Esophagus muscularis mucosa (tissue), 4 donors: ENCODE measurements around the gene SLC4A11. TPM values are rescaled to one million over a fixed set of nuclear protein-coding genes. Genes with fewer than 3 reads are reported as not detected.

Experiments used
- DNase-seq: peaks from one replicate; pipeline ENCODE4 v3.0.0-alpha.2; 2017; ENCODE audit errors: extremely low spot score
- H3K27ac ChIP-seq, 4 donors: fragments of 200-600 bp; sonication (generic); replicated peaks in 1 of 4; 1 replicate in 3 of 4; 2 replicates in 1 of 4; pipeline ENCODE4 v1.5.1; 2016 to 2019; ENCODE audit warnings: mild to moderate bottlenecking in 1 of 4
- H3K27me3 ChIP-seq, 4 donors: fragments of 200-600 bp; sonication (generic); one replicate each; pipeline versions ENCODE4 v1.5.1 to v1.6.0; 2016 to 2019
- H3K36me3 ChIP-seq, 4 donors: fragments of 200-600 bp; sonication (generic); one replicate each; pipeline ENCODE4 v1.5.1; 2016 to 2019
- H3K4me1 ChIP-seq, 4 donors: fragments of 200-600 bp; sonication (generic); one replicate each; pipeline ENCODE4 v1.5.1; 2016 to 2019
- H3K4me3 ChIP-seq, 4 donors: fragments of 200-600 bp; sonication (generic); 1 replicate in 2 of 4; 2 replicates in 2 of 4; pipeline ENCODE4 v1.5.1; 2016 to 2019; ENCODE audit warnings: mild to moderate bottlenecking in 4 of 4, moderate library complexity in 1 of 4
- H3K9me3 ChIP-seq, 4 donors: fragments of 200-600 bp; sonication (generic); 1 replicate in 3 of 4; 2 replicates in 1 of 4; pipeline ENCODE4 v1.5.1; 2016 to 2019
- CTCF ChIP-seq, 3 experiments: fragments of 200-600 bp in 2 of 3; fragments of 450-650 bp in 1 of 3; sonication (generic) in 2 of 3; IDR thresholded peaks; one replicate each; pipeline ENCODE4 v1.5.1; 2017 to 2019; ENCODE audit warnings: antibody characterized with exemption in 3 of 3, mild to moderate bottlenecking in 2 of 3, moderate library complexity in 1 of 3
- EP300 ChIP-seq: sonication (generic); formaldehyde crosslinking; IDR thresholded peaks from one replicate; pipeline ENCODE4 v1.6.1; 2017; ENCODE audit warnings: antibody characterized with exemption
- POLR2A ChIP-seq: fragments of 450-650 bp; IDR thresholded peaks from one replicate; pipeline ENCODE4 v1.6.1; 2017; ENCODE audit warnings: antibody characterized with exemption, moderate library complexity, mild to moderate bottlenecking, low read depth
- POLR2AphosphoS5 ChIP-seq, 2 donors: sonication (generic); formaldehyde crosslinking; IDR thresholded peaks; one replicate each; pipeline ENCODE4 v1.6.1; 2017; ENCODE audit warnings: antibody characterized with exemption in 2 of 2
- WGBS: methylation state at CpG from one replicate; pipeline ENCODE4 v1.1.5; 2018; 5-methylcytosine and 5-hydroxymethylcytosine counted together
- intact Hi-C: fragments of 100-400 bp; cut with DNase I; formaldehyde crosslinking; loops from one replicate; pipeline ENCODE4 v1.15.1; 2023
- total RNA-seq, 4 donors: library from RNA; depleted of rRNA; stranded (reverse); fragments of >200 nt; gene quantifications; one replicate each; pipeline versions ENCODE4 v1.1.0 to v1.2.1, GENCODE V29; 2016

Gene SLC4A11
- total RNA-seq, 4 donors from 2014 or later: 0.11 to 0.32 TPM; not detected in 2

- 92% methylated on average over 14 of the region's 15 CpGs for WGBS
- Histone ChIP-seq H3K36me3 (peaks cover 0 to 6% (median 1%) of the 10 kb centered on the region in 4 donors), H3K9me3 (no peaks in the 10 kb centered on the region), H3K4me1 (no peaks in the 10 kb centered on the region), H3K27ac (no peak overlapping the region), H3K4me3 (no peak overlapping the region), H3K27me3 (peaks cover 0 to 30% (median 3%) of the 10 kb centered on the region in 4 donors)
- TF ChIP-seq POLR2A: no peak
- DNase-seq: no peak
- intact Hi-C loops: no loop called here
Measured at GRCh38 chr20:3231889-3232588, 7.0 kb downstream of the SLC4A11 start.

- 92% methylated on average over 21 of the region's 21 CpGs for WGBS
- Histone ChIP-seq H3K4me3 (no peak overlapping the region), H3K27ac (no peak overlapping the region), H3K36me3 (peaks cover 0 to 10% (median 3%) of the 10 kb centered on the region in 4 donors), H3K27me3 (peaks cover 0 to 20% (median 0%) of the 10 kb centered on the region in 4 donors), H3K9me3 (no peaks in the 10 kb centered on the region), H3K4me1 (no peaks in the 10 kb centered on the region)
- TF ChIP-seq POLR2AphosphoS5 (IDR thresholded peaks at IDR 0.05) (no peak), POLR2A (no peak), CTCF (IDR thresholded peaks at IDR 0.05) (no peak), EP300 (no peak)
- DNase-seq: no peak
- intact Hi-C loops: no loop called here
Measured at GRCh38 chr20:3231116-3231515, 7.9 kb downstream of the SLC4A11 start.

GRCh38 chr20:3229798-3230197 is 9.2 kb downstream of the SLC4A11 start:
- peaks cover 0 to 11% (median 5%) of the 10 kb centered on the region in 4 donors for H3K36me3 ChIP-seq
- H3K4me3 ChIP-seq: no peak overlapping the region
- no peaks in the 10 kb centered on the region for H3K9me3 ChIP-seq
- H3K27ac ChIP-seq: no peak overlapping the region
- DNase-seq: no peak
- 91% methylated on average over 7 of the region's 14 CpGs for WGBS
- TF ChIP-seq CTCF (IDR thresholded peaks at IDR 0.05): no peak
- TF ChIP-seq EP300: no peak
- TF ChIP-seq POLR2A: no peak
- no peak for TF ChIP-seq POLR2AphosphoS5 (IDR thresholded peaks at IDR 0.05)
- H3K4me1 ChIP-seq: no peaks in the 10 kb centered on the region
- intact Hi-C loops: no loop called here
- peaks cover 0 to 7% (median 0%) of the 10 kb centered on the region in 4 donors for H3K27me3 ChIP-seq

GRCh38 chr20:3229158-3229557 is 9.8 kb downstream of the SLC4A11 start:
- Histone ChIP-seq H3K4me1 (no peaks in the 10 kb centered on the region), H3K36me3 (peaks cover 0 to 17% (median 5%) of the 10 kb centered on the region in 4 donors), H3K4me3 (no peak overlapping the region), H3K9me3 (no peaks in the 10 kb centered on the region), H3K27me3 (peaks cover 0 to 2% (median 0%) of the 10 kb centered on the region in 4 donors), H3K27ac (no peak overlapping the region)
- DNase-seq: no peak
- TF ChIP-seq POLR2AphosphoS5 (IDR thresholded peaks at IDR 0.05): no peak
- no peak for TF ChIP-seq POLR2A
- TF ChIP-seq CTCF (IDR thresholded peaks at IDR 0.05): no peak
- no peak for TF ChIP-seq EP300
- intact Hi-C loops: no loop called here
- whole genome bisulfite sequencing: 89% methylated on average over 3 of the region's 22 CpGs

- TF ChIP-seq EP300: no peak
- TF ChIP-seq POLR2AphosphoS5 (IDR thresholded peaks at IDR 0.05): no peak
- TF ChIP-seq POLR2A: no peak
- TF ChIP-seq CTCF (IDR thresholded peaks at IDR 0.05): no peak
- Histone ChIP-seq H3K9me3 (no peaks in the 10 kb centered on the region), H3K36me3 (peaks cover 0 to 22% (median 9%) of the 10 kb centered on the region in 4 donors), H3K4me1 (no peaks in the 10 kb centered on the region), H3K27ac (no peak overlapping the region), H3K27me3 (no peaks in the 10 kb centered on the region), H3K4me3 (no peak overlapping the region)
- DNase-seq: no peak
- WGBS: 100% methylated on average over 1 of the region's 11 CpGs
- intact Hi-C loops: no loop called here
Measured at GRCh38 chr20:3228750-3229032, 10.3 kb downstream of the SLC4A11 start.
